ENCODE data around the gene TMEM140. TPM values are rescaled to one million over a fixed set of nuclear protein-coding genes. Genes with fewer than 3 reads are reported as not detected.
A peak's percentile ranks its signal among the peaks of the same experiment; 100 is the strongest.

The TMEM140 gene
- total RNA-seq, 1 donor from 2014 or later: not detected

- H3K4me3 Mint-ChIP-seq (ENCODE audit: unreplicated experiment): no peak overlapping the region
- DNase-seq (ENCODE audit: low spot score): no peak
- TF ChIP-seq CTCF (IDR thresholded peaks at IDR 0.05; ENCODE audit: unreplicated experiment): no peak
- H3K4me1 Mint-ChIP-seq (ENCODE audit: unreplicated experiment): no peaks in the 10 kb centered on the region
- H3K9me3 Mint-ChIP-seq (ENCODE audit: unreplicated experiment): no peaks in the 10 kb centered on the region
- no peaks in the 10 kb centered on the region for H3K36me3 Mint-ChIP-seq (ENCODE audit: low read depth, unreplicated experiment)
- no peaks in the 10 kb centered on the region for H3K27me3 Mint-ChIP-seq (ENCODE audit: unreplicated experiment)
- H3K27ac Mint-ChIP-seq (ENCODE audit: unreplicated experiment): no peak overlapping the region
Measured at GRCh38 chr7:135215180-135215579, 67.3 kb downstream of the TMEM140 start.

GRCh38 chr7:135215698-135216097 lies 67.8 kb downstream of the TMEM140 start:
- no peaks in the 10 kb centered on the region for H3K36me3 Mint-ChIP-seq (ENCODE audit: low read depth, unreplicated experiment)
- no peak for TF ChIP-seq CTCF (IDR thresholded peaks at IDR 0.05; ENCODE audit: unreplicated experiment)
- DNase-seq (ENCODE audit: low spot score): no peak
- no peaks in the 10 kb centered on the region for H3K9me3 Mint-ChIP-seq (ENCODE audit: unreplicated experiment)
- no peaks in the 10 kb centered on the region for H3K27me3 Mint-ChIP-seq (ENCODE audit: unreplicated experiment)
- H3K27ac Mint-ChIP-seq (ENCODE audit: unreplicated experiment): no peak overlapping the region
- no peak overlapping the region for H3K4me3 Mint-ChIP-seq (ENCODE audit: unreplicated experiment)
- no peaks in the 10 kb centered on the region for H3K4me1 Mint-ChIP-seq (ENCODE audit: unreplicated experiment)

Small RNAs within 50 kb of the gene (microRNA-seq; reads per million reads assigned to microRNA genes)
- gene MIR6509 (ENCODE audit: unreplicated experiment): 0.70 reads per million, percentile 2 among the genes with 10 or more reads in this experiment

Other genes with a start within 250 kb of the TMEM140 start
- 3.0 TPM for gene AGBL3, start 161.6 kb upstream of the TMEM140 start, total RNA-seq (ENCODE audit: unreplicated experiment)
- gene CYREN, start 22.6 kb downstream of the TMEM140 start, total RNA-seq (ENCODE audit: unreplicated experiment): 38.1 TPM
- 11.5 TPM for gene WDR91, start 63.5 kb downstream of the TMEM140 start, total RNA-seq (ENCODE audit: unreplicated experiment)
- gene STRA8, start 85.8 kb downstream of the TMEM140 start, total RNA-seq (ENCODE audit: unreplicated experiment): not detected

All from endothelial cell (in vitro differentiated cells).